MG63 (cell line): ENCODE data around the gene RANBP3. TPM values are rescaled to one million over a fixed set of nuclear protein-coding genes. Genes with fewer than 3 reads are reported as not detected.
"Not testable (repeated sequence)": the region's sequence is repeated elsewhere in the genome, so short reads cannot be mapped to it uniquely, and the experiment has no call there.

ENCODE experiments used
- DNase-seq: peaks from one replicate; pipeline ENCODE4 v3.0.0-alpha.2; 2020
- H3K27me3 ChIP-seq: fragments of 250-450 bp; sonication (Bioruptor Pico); 2 replicates; pipeline ENCODE4 v1.5.1; 2020; ENCODE audit warnings: mild to moderate bottlenecking, moderate library complexity
- H3K36me3 ChIP-seq: fragments of 250-450 bp; sonication (Bioruptor Pico); 2 replicates; pipeline ENCODE4 v1.5.1; 2020; ENCODE audit warnings: mild to moderate bottlenecking, moderate library complexity
- H3K4me3 ChIP-seq: fragments of 250-450 bp; sonication (Bioruptor Pico); 2 replicates; pipeline ENCODE4 v1.5.1; 2020; ENCODE audit warnings: mild to moderate bottlenecking, moderate library complexity
- H3K9me3 ChIP-seq: fragments of 250-450 bp; sonication (Bioruptor Pico); 2 replicates; pipeline ENCODE4 v1.5.1; 2020; ENCODE audit warnings: mild to moderate bottlenecking, moderate library complexity
- total RNA-seq: library from RNA; depleted of rRNA; stranded (reverse); fragments of >200 nt; shearing (Covaris generic); gene quantifications from 2 replicates; pipeline ENCODE4 v1.2.3, GENCODE V29; 2014; ENCODE audit warnings: low replicate concordance; rRNA removed

The RANBP3 gene
- total RNA-seq, 1 experiment from 2014 or later = 43.4 TPM

- Histone ChIP-seq H3K4me3 (no peak overlapping the region), H3K36me3 (no peaks in the 10 kb centered on the region), H3K27me3 (no peaks in the 10 kb centered on the region), H3K9me3 (no peaks in the 10 kb centered on the region)
- no peak for DNase-seq
Measured at GRCh38 chr19:5881543-5882299, 96.2 kb downstream of the RANBP3 start.

DNA sequence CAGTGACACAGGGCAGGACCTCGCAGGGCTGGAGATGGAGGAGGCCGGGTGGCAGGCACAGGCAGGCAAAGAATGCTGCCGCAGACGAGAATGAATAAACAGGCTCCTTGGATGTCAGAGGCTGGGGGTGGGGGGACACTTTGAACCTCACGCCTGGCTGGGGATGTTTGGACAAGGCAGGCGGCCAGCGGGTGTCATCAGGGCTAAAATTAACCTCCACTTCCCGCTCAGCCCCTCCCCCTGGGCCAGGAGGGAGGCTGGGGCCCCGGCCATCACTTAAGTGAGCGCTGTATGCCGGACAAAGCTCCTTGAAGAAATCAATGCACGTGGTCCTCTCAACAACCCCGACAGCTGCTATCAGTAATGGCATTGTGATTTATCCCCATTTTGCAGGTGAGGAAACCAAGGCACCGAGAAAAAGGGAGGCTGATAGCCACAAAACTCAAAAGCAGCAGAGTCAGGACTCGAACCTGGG, 97.3 kb downstream of the RANBP3 start:
- no peaks in the 10 kb centered on the region for H3K9me3 ChIP-seq
- no peaks in the 10 kb centered on the region for H3K27me3 ChIP-seq
- H3K36me3 ChIP-seq = no peaks in the 10 kb centered on the region
- H3K4me3 ChIP-seq = no peak overlapping the region
- peak; percentile 65 for DNase-seq

DNA sequence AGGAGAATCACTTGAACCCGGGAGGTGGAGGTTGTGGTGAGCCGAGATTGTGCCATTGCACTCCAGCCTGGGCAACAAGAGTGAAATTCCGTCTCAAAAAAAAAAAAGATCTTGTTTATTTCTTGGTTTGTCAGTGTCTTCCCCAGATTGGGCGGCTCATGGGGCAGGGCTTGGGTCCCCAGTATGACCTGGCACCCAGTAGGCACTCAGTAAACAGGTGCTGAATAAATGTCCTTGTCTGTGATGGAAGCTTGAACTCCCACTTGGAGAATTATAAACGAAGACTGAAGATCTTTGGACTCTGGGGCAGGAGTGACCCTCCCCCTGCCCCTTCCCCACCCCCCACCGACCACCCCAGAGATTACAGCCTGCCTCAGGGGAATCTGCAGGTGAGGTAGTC, 97.7 kb downstream of the RANBP3 start:
- Histone ChIP-seq H3K36me3 (no peaks in the 10 kb centered on the region), H3K4me3 (no peak overlapping the region), H3K9me3 (no peaks in the 10 kb centered on the region), H3K27me3 (no peaks in the 10 kb centered on the region)
- no peak for DNase-seq

- Histone ChIP-seq H3K27me3 (no peaks in the 10 kb centered on the region), H3K9me3 (no peaks in the 10 kb centered on the region), H3K4me3 (no peak overlapping the region), H3K36me3 (no peaks in the 10 kb centered on the region)
- DNase-seq = no peak
Measured at GRCh38 chr19:5877882-5878281, 100.1 kb downstream of the RANBP3 start.

DNA sequence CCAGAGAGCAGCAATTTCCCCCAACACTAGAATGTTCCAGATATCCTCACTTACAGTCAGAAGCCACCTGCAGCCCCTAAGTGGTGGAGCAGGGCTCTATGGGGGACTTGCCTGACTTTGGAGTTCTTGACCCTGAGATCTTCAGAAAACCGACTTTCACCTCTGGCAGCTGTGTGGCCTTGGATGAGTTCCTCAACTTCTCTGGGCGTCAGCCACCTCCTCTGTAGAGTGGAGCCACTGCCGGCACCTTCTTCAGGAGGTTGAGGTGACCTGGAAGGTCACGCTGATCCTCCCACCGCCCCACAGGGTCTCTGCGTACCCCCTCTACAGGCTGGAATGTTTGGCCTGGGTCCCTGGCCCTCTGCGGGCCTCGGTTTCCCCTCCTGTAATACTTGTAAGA, 100.5 kb downstream of the RANBP3 start:
- Histone ChIP-seq H3K9me3 (no peaks in the 10 kb centered on the region), H3K36me3 (no peaks in the 10 kb centered on the region), H3K27me3 (no peaks in the 10 kb centered on the region), H3K4me3 (no peak overlapping the region)
- DNase-seq = no peak

GRCh38 chr19:5874496-5874895, 103.4 kb downstream of the RANBP3 start:
- not testable (repeated sequence) for H3K9me3 ChIP-seq, H3K4me3 ChIP-seq, DNase-seq, H3K27me3 ChIP-seq, H3K36me3 ChIP-seq

GRCh38 chr19:5873617-5874199, 104.2 kb downstream of the RANBP3 start:
- no peaks in the 10 kb centered on the region for H3K9me3 ChIP-seq
- H3K27me3 ChIP-seq = no peaks in the 10 kb centered on the region
- no peak for DNase-seq
- H3K4me3 ChIP-seq = no peak overlapping the region
- no peaks in the 10 kb centered on the region for H3K36me3 ChIP-seq

GRCh38 chr19:5870986-5871394, 107.0 kb downstream of the RANBP3 start:
- Histone ChIP-seq H3K27me3 (no peaks in the 10 kb centered on the region), H3K4me3 (no peak overlapping the region), H3K9me3 (no peaks in the 10 kb centered on the region), H3K36me3 (no peaks in the 10 kb centered on the region)
- DNase-seq = no peak

GRCh38 chr19:5867201-5868136, 110.5 kb downstream of the RANBP3 start:
- DNase-seq = no peak
- Histone ChIP-seq H3K27me3 (no peaks in the 10 kb centered on the region), H3K4me3 (no peak overlapping the region), H3K36me3 (no peaks in the 10 kb centered on the region), H3K9me3 (no peaks in the 10 kb centered on the region)

Other genes with a start within 250 kb of the RANBP3 start
- 3.6 TPM in 1 of 2 replicates, not detected in the other for gene PRR22, start 193.4 kb downstream of the RANBP3 start, total RNA-seq
- 54.1 and 61.0 TPM in 2 replicates for gene DUS3L, start 187.0 kb downstream of the RANBP3 start, total RNA-seq
- gene NRTN, start 173.1 kb downstream of the RANBP3 start, total RNA-seq = 1.4 TPM in 1 of 2 replicates, not detected in the other
- gene FUT6, start 138.4 kb downstream of the RANBP3 start, total RNA-seq = not detected in 2 replicates
- gene FUT3, start 126.7 kb downstream of the RANBP3 start, total RNA-seq = not detected in 2 replicates
- gene FUT5, start 107.6 kb downstream of the RANBP3 start, total RNA-seq = not detected in 2 replicates
- 105 and 257 TPM in 2 replicates for gene NDUFA11, start 74.3 kb downstream of the RANBP3 start, total RNA-seq
- 1.8 and 4.5 TPM in 2 replicates for gene VMAC, start 73.3 kb downstream of the RANBP3 start, total RNA-seq
- gene CAPS, start 63.9 kb downstream of the RANBP3 start, total RNA-seq = 0.30 and 0.36 TPM in 2 replicates
- 3.8 and 11.8 TPM in 2 replicates for gene RFX2, start 132.4 kb upstream of the RANBP3 start, total RNA-seq
- gene ACSBG2, start 157.5 kb upstream of the RANBP3 start, total RNA-seq = not detected in 2 replicates